ENCODE measurements around the gene BCL11A.

BCL11A gene

DNA sequence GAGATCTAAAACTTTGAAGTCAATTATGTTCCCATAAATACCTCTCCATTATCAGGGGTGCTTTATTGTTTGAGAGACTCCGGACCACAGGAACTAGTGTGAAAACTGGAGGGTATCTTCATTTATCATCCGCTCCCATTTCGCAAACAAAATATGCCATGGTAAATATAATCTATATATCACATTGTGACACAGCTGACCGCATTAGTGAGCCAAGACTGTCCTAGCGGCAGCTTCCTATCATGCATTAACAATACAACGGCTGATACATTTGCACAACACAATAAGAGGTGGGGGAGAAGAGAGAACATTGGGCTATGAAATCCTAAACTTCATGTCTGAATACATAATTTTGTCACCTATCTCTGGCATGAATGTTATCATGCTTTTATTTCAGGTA, 29.5 kb downstream of the BCL11A start:
- no peak for DNase-seq

DNA sequence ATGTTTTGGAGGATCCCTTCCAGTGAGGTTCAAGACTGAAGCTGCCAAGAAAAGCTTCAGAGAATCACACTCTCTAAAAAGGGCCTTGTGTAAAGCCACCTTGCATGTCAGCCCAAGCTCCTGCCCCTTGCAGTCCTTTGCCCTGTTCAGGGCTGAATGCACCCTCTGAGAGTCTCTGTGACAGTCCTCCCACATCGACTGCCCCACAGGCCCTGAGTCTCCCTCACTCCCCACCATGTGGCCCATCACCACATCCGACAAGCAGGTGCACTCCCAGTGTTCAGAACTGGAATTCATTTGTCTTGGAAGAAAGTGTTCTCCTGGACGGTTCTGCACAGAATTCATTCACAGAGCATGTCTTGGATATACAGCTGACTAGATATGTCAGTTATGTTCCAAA, 31.0 kb downstream of the BCL11A start:
- no peak for DNase-seq

DNA sequence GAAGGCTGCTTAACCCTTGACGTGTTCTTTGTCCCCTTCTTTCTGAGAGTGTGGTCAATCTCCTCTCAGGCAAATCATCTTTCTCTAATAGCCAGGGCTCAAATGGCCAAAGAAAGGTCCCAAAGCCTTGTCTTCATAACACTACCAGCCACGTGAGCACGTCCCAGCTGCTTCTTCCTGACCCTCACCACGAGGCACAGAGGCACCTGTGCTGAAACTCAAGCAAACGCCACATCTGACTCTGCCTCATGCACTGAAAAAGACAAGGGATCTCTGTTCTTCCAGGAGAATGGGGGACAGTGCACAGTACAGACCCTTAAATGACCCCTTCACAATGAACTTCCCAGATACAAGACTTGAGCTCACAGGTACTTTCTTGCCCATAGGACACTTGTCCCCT, 31.8 kb downstream of the BCL11A start:
- no peak for DNase-seq

DNA sequence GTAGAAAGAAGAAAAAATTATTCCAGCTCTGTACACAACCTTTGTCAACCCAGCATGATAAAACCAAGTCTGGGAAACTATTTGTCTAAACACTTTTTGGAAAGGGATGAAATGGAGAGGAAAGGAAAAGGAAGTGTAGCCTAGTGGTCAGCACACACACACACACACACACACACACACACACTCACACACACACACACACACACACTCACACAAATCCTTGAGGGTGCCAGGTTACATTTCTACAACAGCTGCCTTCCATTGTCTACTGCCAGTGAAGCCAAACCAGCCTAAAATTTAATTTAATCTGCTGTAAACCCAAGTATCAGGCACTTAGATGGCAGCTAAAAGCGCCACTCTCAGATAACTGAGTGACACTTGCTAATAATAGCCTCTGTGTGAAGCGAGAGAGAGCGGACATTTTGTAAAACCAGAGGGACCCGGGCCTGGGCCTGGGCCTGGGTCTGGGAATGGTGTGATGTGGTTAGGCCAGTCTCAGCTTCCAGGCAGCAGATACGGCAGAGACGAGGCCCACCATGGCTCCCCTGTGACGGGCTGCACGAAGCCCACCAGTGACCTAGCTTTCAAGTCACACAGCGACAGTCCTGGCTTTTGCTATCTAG, 32.4 kb downstream of the BCL11A start:
- no peak for DNase-seq

DNA sequence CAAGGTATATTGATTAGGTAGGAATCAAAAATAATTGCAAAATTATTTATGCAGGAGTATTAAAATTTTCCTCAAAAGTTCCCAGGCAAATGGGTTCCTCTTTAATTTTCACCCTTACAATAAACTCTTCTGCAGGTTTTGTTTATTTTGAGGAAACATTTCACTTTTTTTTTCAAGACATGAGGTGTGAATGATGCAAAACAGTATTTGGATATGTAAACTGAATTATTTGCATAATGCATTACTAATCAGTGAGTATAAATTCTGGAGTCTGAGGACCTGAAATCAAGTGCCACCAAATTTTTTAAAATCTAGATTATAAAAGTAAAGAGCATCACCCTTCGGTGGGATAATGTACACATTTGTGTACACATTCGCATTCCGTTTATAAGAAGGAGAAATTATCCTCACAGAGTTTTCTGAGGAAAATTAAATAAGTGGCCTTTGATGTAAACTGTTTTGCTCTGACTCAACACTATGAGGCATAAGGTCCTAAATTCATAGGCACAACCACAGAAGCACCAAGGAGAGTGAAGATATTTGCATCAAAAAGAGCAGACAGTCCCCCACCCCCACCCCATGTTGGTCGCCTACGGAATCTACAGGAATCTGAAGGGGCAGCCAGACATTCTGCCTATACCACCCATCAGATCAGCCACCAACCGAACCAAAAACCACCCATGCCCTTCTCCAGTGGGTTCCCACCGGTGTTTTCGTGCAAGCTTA, 33.1 kb downstream of the BCL11A start:
- DNase-seq: no peak

DNA sequence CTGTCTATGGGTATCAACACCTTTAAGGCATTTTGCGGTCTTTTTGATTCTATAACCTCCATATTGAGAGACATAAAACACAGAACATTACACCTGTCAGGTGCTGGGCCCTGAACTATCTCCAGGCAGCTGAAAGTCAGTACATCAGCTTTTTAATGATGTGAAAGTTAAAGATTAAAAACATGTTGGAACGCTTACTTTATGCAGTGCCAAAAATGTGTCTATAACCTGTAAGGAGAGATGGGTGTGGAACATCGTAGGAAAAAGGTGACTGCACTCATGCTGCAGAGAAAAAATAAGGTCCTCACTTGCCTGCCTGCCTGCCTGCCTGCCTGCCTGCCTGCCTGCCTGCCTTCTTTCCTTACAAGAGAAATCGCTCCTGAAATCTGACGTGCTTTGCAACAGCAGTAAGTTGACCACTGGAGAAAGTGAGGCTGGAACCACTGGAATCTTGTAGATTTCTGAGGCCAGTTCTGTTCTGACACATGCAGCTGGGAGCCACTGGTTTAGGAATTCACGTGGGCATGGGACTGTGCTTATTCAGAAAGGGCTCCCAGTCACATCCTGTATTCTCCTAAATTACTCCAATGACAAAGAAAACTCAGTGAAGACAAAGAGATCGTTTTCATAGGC, 34.1 kb downstream of the BCL11A start:
- no peak for DNase-seq

DNA sequence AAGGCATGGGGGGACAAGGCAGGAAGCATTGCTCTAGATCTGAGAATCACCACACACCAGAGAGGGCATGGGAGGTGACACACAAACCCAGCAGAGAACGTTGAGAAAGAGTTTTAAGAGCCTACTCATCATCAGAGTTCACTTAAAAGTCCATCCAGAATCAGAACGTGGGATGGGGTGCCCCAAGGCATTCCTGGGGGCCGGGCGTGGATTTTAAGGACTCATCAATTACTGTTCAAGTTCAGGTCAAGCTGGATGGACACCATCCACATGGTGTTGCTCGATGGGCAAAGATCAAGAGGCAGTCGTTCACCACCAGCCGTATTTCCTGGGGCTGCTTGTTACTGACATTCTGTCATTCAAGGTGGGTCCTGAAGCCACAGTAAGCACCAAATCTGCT, 34.9 kb downstream of the BCL11A start:
- DNase-seq: no peak

DNA sequence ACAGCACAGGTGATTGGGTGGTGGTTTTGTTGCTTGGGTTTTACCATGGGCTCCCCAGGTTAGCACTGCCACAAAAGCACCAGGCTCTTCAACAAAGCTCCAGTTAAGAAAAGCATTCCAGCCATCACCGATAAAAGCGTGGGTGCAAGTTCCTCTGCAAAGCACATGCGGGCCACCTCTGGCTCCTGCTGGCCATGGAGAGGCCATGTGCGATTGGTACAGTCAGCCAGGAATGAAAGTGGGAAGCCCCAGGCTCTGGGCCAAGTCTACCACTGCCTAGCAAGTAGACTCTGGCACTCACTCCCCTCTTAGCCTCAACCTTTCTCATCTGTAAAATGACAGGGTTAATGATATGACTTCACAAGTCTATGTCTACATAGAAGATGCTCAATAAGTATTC, 36.0 kb downstream of the BCL11A start:
- DNase-seq: no peak

DNA sequence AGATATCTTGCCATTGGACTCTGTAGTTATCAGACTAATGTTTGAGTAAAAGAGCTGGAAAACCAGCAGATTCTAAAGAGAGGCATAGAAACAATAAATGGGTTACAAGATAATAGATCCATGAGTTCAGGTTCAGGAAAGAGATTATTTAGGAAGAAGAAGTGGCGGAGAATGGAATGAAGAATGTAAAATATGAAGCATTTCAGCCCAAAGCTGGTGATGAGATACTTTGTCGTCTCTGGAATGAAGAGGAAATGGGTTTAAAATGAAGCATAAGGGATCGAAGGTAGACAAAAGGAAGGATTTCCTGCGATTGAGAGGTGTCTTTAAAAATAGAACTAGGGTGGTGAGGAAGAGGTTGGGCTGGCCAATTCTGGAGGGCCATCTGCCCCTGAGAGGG, 36.6 kb downstream of the BCL11A start:
- DNase-seq: no peak

DNA sequence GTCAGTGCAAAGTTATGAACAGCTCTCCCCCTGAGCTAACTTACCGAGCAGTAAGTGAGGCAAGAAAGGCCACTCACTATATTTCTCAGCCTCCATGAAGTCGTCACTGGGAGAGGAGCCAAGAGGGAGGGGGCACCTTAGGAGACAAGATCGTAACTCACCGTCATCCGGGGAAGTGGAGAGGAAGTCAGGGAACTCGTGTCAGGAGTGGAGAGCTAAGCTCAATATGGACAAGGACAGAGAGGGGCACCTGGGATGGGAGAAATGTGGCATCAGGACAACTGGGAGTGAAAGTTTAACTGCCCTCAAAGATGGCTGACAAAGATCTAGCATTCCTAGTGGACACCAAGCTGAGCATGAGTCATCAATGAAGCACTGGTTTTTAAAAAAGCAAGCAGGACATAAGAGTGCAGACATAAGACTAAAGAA, 37.1 kb downstream of the BCL11A start:
- no peak for DNase-seq

DNA sequence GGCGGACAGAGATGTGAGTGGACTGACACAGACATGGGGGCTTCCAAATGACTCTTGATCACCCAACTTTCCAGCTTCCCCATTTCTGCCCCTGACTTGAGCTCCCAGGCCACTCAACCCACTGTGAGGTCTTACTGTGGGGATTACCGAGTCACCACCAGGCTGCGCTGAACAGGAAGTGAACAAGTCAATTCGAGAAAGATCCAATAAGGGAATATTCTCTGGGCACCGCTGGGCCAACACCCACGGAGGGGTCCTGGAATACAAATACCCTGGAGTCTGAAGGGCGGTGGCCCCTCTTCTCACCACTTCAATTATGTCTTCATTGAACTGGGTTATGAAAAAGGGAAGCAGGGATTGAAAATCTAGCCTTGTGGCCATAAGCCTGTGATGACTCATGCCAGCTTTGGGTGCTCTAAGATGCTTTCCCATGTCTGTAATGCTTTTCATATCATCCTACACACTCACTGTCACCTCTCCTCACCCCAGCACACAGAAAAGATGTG, 37.7 kb downstream of the BCL11A start:
- no peak for DNase-seq

DNA sequence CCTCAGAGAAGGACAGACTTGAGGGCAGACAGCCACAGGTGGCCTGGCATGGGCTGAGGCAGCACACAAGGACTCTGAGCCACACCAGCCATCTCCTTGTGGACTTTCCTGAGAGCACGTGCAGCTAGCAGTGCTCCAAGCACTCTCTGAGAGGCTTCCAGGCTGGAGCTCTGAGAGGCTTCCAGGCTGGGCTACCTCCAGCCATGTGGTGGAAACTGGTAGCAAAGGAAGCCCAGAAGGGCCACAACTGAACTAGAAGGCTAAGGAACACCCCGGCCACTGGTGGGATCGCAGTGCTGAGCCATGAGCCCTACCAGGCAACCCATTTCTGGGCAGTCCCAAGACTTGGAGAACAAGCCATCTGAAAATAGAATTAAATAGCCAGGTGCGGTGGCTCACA, 39.5 kb downstream of the BCL11A start:
- no peak for DNase-seq

DNA sequence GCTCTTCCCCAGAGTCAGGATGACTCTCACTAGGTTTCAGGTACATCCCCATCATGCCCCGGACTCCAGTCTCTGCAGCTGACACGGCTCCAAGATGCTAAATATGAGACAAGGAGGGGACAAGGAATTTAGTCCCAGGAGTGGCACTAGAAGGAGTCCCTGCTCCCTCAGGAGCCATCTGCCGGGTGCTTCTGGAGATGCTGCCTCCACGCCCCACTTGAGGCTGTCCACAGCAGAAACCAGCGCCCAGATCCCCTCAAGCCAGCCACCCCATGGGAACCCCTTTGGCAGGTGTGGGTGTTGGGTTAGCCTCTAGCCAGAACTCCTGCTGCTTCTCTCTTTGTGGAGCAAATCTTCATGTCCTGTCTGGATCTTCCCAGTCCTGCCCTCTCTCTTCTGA, 40.3 kb downstream of the BCL11A start:
- DNase-seq: no peak

DNA sequence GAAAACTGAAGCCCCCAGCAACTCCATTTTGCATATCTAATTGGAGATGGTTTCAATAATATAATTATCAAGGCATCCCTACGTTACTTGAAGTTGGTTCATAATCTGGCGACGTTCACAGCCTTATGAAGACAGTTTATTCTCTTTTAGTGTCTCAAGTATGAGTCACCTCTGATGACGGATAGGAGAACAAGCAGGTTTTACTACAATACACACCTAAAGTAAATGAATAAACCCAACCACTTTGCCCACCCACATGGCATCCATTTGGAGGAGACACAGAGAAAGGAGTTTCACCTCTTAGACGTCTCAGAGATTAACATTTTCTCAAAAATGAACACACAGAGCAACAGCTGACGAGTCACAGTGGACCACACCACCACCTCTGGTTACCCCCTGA, 40.8 kb downstream of the BCL11A start:
- no peak for DNase-seq

DNA sequence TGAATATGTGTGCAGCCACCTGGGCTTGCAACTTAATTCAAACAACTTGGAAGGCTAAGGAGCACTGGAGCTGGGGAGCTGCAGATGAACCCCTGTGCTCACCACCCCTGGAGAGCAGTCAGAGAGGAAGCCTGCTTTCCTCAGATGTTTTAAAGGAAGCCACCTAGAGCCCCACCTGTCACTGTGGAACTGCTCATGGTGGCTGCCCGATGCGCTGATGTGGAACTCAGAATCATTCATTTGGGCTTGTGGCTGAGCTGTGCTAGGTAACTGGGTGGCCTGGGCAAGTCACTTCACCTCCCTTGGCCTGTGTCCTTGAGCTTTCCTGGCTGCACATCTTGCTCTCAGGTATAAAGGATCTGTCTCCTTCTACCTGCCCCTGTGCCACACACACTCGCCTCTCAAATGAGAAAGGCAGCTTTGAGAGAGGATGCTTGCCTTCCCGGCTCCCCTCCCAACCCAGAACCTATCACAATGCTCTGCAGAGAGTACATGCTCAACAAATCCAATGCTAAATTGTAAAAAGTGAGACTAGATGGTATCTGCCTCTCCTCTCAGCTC, 41.3 kb downstream of the BCL11A start:
- no peak for DNase-seq

DNA sequence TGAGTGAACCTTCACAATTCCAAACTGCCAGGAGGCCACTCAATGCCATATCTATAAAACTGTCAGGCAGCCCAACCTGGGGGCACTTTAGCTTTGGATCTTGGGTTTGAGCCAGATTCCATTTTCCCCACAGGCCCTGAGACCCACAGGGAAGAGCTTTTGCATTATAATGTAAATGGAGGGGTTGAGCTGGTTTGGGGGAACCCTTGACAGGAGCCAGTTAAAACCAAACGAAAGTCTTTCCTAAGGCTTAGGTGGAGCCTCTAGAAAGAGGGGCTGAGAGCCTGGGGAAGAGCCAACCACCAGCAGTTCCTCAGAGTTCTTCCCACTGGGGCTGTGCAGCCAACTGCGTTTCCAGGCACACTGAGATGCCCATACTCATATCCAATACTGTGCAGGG, 42.7 kb downstream of the BCL11A start:
- DNase-seq: no peak

DNA sequence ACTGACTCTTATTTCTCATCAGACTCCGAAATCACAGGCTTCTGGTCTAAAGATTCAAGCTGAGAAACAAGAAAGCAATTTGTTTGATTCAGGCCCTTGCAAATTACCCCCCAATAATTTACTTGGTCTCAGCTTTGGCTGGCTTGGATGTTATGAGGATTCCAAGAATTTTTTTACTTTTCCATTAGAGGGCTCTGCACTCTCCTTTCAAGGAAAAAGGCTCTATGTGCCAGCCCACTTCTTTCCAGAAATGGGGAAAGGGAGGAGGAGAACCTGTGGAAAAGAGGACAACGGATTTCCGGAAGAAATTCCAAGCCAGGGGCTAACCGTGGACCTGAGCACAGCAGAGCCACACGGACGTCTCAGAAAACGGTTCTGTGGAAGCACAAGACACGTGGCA, 44.4 kb downstream of the BCL11A start:
- DNase-seq: no peak

DNA sequence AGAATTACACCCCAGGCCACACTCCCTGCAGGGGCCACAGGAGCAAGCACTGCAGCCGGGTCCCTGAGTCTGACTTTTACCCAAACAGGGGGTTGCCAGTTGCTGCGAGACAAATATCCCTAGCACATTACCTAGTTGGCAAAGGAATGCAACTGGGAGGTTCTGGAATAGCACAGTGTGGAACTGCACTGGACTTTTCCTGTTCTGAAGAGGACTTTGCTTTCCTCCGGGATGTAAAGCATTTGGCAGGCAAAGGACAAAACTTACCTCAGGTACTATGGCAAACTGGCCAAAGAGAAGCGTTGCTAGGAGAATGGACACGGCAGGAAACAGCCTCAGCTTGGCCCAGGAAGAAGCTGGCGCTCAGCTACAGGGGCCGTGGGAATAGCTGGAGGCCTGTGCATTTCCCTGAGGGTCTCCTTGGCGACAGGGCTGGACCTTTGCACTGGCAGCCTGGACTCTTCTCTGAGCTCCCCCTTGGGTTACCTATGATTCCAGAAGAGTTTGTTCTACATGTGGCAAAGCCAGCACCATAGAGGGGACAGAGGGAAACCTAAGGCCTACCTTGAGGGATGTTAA, 45.0 kb downstream of the BCL11A start:
- DNase-seq: no peak

DNA sequence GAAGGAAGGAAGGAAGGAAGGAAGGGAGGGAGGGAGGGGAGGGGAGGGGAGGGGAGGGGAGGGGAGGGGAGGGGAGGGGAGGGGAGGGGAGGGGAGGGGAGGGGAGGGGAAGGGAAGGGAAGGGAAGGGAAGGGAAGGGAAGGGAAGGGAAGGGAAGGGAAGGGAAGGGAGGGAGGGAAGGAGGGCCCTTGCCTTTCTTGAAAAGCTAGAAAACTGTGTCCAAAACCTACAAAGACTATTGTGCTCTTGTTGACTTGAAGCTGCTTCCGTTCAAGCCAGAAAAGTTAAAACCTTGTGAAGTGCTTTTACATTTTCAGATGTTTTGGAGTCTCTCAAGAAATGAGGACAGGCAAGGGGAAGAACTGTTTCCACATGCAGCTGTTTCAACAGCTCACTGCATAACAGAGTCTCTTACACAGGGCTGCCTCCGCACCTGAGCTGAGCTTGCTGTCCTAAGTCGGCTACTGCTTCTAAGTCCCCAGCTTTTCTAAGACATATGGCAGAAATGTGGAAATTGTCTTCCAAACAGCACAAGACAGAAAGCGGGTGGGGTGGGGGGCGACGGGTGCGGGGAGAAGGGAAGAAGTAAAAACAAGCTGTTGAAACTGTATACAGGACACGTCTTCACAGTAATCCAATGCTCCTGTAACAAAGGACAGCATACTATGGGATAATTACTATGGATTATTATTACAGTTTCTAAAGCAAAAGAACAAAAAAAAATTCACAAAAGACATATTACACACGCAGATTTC, 46.1 kb downstream of the BCL11A start:
- DNase-seq: no peak

DNA sequence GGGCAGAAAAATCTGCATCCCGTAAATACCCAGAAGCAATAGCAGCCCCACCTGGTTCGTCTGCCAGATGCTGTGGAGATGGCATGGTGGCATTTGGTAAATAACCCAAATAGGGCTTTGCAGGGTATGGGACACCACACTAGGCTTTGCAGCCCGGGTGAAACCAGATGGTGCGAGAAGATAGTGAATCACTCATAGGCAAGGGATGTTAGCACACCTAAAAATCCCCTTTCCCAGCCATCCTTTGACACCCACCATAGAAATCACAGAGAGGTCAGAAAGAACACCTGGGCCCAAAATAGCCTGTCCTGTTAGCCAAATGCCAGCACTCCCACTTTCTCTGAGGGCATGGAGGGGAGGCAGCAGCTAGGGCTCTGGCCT, 47.6 kb downstream of the BCL11A start:
- no peak for DNase-seq

DNA sequence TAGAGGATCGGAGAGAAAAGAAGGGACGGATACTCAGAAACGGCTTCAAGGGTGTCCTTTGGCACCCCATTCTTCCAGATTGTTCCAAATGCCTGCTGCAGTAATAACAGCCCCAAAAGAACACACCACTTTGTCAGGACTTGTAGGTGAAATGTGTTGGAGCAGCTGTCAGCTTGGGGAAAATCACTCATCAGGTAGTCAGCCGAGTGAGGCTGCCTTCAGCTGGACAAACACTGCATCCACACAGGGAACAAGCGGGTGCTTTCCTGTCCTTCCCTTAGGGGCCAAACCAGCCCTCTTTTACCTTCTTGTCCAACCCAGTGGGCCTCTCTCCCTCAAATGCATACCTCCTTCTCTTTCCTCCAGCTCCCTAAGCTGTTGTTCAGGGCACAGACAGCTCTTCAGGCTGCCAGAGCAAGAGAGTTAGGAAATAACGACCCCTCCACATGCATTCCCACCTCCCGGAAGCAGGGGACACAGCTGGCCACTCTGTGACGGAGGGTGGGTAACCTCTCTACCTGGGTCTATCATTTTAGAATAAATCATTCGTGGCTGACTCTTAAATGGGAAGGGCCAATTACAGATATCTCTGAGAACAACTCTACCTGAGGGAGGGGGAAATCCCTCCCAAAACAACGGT, 48.1 kb downstream of the BCL11A start:
- no peak for DNase-seq

DNA sequence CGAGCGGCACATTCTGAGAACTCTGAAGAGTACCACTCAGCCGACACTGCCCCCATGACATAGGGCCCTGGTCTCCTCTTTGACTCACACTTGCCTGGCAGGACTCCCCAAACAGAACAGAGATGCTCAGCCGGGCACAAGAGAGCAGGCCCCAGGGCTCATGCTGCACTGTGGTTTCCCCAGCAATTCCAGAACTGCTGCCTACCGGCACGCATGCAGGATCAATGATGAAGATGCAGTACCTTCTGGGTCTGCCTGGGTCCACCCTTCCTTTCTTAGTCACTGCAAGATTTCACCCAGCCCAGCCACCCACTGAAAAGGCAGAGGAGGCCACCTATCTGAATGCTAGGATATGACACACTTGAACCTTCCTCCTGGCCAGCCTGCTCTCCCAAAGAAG, 49.4 kb downstream of the BCL11A start:
- DNase-seq: no peak

All from NCI-H146 (cell line).